ENCODE measurements around the gene PLCL1. TPM values are rescaled to one million over a fixed set of nuclear protein-coding genes. Genes with fewer than 3 reads are reported as not detected.

PLCL1 gene
- total RNA-seq, 2 donors from 2014 or later: 0.14 to 0.95 TPM

GRCh38 chr2:197920592-197921201 lies 116.3 kb downstream of the PLCL1 start:
- no peak overlapping the region for H3K27ac Mint-ChIP-seq
- DNase-seq (ENCODE audit: low spot score): no peak
- H3K4me1 Mint-ChIP-seq (ENCODE audit: low read depth in 2 of 2): no peaks in the 10 kb centered on the region
- ATAC-seq: no peak
- H3K36me3 Mint-ChIP-seq: no peaks in the 10 kb centered on the region
- H3K27me3 Mint-ChIP-seq: peaks cover 0 to 13% of the 10 kb centered on the region in 2 donors
- no peak overlapping the region for H3K4me3 Mint-ChIP-seq
- H3K9me3 Mint-ChIP-seq: no peaks in the 10 kb centered on the region

- no peaks in the 10 kb centered on the region for H3K27me3 Mint-ChIP-seq
- ATAC-seq: no peak
- H3K4me1 Mint-ChIP-seq (ENCODE audit: low read depth in 2 of 2): no peaks in the 10 kb centered on the region
- no peak overlapping the region for H3K27ac Mint-ChIP-seq
- no peaks in the 10 kb centered on the region for H3K36me3 Mint-ChIP-seq
- no peak for DNase-seq (ENCODE audit: low spot score)
- no peak overlapping the region for H3K4me3 Mint-ChIP-seq
- H3K9me3 Mint-ChIP-seq: no peaks in the 10 kb centered on the region
These were observed 120.1 kb downstream of the PLCL1 start for GRCh38 chr2:197924483-197924882.

DNA sequence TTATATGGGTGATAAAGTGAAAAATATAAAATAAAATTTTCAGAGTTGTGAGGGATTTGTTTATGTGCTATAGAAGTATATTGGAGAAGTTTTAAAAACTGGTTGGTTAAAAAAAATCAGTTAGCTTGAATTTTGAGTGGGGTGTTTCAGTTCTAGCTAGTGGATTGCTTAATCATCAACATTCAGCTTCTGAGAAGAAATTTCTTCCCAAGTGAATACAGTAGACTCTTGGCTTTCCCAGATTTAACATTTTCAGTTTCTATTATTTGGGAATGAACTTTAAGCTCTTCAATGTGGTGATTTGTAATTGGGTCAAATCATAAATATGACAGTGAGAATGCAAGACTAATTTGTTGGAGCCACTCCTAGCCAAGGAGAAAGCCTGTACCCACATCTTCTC lies 120.8 kb downstream of the PLCL1 start:
- ATAC-seq: no peak
- no peaks in the 10 kb centered on the region for H3K4me1 Mint-ChIP-seq (ENCODE audit: low read depth in 2 of 2)
- no peak overlapping the region for H3K27ac Mint-ChIP-seq
- no peaks in the 10 kb centered on the region for H3K27me3 Mint-ChIP-seq
- no peak overlapping the region for H3K4me3 Mint-ChIP-seq
- H3K36me3 Mint-ChIP-seq: no peaks in the 10 kb centered on the region
- no peak for DNase-seq (ENCODE audit: low spot score)
- H3K9me3 Mint-ChIP-seq: no peaks in the 10 kb centered on the region

DNA sequence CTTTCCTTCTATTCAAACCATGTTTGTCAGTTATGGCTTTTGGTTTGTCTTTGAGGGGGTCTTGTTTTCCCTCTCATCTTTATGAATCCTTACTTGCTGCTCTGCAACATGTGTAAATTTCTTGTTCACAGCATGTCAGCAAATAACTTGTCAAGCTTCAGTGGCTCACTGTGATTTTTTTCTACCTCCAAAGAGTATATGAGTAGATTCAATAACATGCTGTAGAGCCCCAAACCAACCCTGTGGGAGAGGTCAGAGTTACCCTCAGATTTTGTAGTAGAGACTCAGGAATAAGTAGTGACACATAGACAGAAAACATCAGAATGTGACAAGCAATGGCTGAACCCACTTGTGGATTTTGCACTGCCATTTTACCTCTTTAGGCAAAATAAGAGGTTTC lies 121.6 kb downstream of the PLCL1 start:
- ATAC-seq (no peak), DNase-seq (ENCODE audit: low spot score) (no peak)
- no peaks in the 10 kb centered on the region for H3K9me3 Mint-ChIP-seq
- no peaks in the 10 kb centered on the region for H3K4me1 Mint-ChIP-seq (ENCODE audit: low read depth in 2 of 2)
- H3K27ac Mint-ChIP-seq: no peak overlapping the region
- H3K36me3 Mint-ChIP-seq: no peaks in the 10 kb centered on the region
- H3K27me3 Mint-ChIP-seq: no peaks in the 10 kb centered on the region
- H3K4me3 Mint-ChIP-seq: no peak overlapping the region

DNA sequence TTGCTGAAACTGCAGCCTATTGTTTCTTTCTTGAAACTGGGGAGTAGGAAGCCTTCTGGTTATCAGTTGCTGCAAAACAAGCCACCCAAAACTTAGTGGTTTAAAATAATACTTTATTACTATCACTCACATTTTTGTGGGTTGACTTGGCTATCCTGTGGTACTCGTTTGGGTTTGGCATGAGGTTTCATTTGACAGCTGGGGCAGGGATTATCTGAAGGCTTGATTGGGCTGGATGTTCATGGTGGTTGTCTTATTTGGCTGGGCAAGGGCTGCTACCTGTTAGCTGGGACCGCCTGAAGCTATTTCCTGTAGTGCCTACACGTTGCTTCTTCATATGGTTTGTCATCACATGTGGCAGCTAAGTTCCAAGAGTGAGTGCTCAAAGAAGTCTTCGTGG lies 122.3 kb downstream of the PLCL1 start:
- Mint-ChIP-seq H3K9me3 (no peaks in the 10 kb centered on the region), H3K4me3 (no peak overlapping the region), H3K4me1 (ENCODE audit: low read depth in 2 of 2) (no peaks in the 10 kb centered on the region), H3K27ac (no peak overlapping the region), H3K27me3 (no peaks in the 10 kb centered on the region), H3K36me3 (no peaks in the 10 kb centered on the region)
- ATAC-seq (no peak), DNase-seq (ENCODE audit: low spot score) (no peak)

DNA sequence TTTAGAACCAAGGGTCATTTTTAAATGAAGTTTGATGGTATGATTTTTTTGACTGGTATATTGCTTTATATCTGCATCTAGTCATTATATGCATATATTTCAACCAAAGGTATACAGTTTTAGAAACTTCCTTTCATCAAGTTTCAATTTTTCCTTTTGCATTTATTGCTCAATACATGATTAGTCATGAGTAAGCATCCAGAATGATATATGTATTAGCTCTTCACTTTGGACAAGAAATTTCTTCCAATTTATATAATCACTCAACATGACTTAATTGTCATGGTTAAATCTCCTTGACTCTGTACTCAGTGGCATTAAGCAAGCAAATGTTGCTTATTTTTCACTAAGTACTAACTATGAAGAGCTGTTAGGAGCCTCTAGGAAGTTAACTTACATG lies 123.6 kb downstream of the PLCL1 start:
- Mint-ChIP-seq H3K27ac (no peak overlapping the region), H3K4me1 (ENCODE audit: low read depth in 2 of 2) (no peaks in the 10 kb centered on the region), H3K36me3 (no peaks in the 10 kb centered on the region), H3K4me3 (no peak overlapping the region), H3K9me3 (no peaks in the 10 kb centered on the region), H3K27me3 (no peaks in the 10 kb centered on the region)
- ATAC-seq (no peak), DNase-seq (ENCODE audit: low spot score) (no peak)

- H3K4me3 Mint-ChIP-seq: no peak overlapping the region
- no peaks in the 10 kb centered on the region for H3K9me3 Mint-ChIP-seq
- ATAC-seq (no peak), DNase-seq (ENCODE audit: low spot score) (no peak)
- no peaks in the 10 kb centered on the region for H3K36me3 Mint-ChIP-seq
- H3K27me3 Mint-ChIP-seq: no peaks in the 10 kb centered on the region
- no peaks in the 10 kb centered on the region for H3K4me1 Mint-ChIP-seq (ENCODE audit: low read depth in 2 of 2)
- H3K27ac Mint-ChIP-seq: no peak overlapping the region
These were observed 124.9 kb downstream of the PLCL1 start for GRCh38 chr2:197929008-197929885.

DNA sequence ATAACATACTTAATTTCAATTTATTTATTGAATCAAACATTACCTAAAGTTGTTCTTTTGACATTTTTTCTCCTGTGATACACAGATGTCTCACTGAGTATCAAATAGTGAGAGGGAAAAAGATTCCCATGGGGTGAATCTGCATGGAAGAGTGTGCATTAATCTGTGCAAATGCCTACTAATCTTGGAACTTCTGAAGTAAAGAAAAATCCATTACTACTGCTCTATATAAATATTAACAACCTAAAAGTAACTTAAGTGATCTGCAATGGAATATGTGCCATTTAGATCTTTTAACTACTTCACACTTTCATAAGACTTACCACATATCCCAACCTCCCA lies 125.5 kb downstream of the PLCL1 start:
- ATAC-seq: no peak
- Mint-ChIP-seq H3K27ac (no peak overlapping the region), H3K9me3 (no peaks in the 10 kb centered on the region), H3K4me3 (no peak overlapping the region), H3K36me3 (no peaks in the 10 kb centered on the region), H3K4me1 (ENCODE audit: low read depth in 2 of 2) (no peaks in the 10 kb centered on the region), H3K27me3 (no peaks in the 10 kb centered on the region)
- no peak for DNase-seq (ENCODE audit: low spot score)

DNA sequence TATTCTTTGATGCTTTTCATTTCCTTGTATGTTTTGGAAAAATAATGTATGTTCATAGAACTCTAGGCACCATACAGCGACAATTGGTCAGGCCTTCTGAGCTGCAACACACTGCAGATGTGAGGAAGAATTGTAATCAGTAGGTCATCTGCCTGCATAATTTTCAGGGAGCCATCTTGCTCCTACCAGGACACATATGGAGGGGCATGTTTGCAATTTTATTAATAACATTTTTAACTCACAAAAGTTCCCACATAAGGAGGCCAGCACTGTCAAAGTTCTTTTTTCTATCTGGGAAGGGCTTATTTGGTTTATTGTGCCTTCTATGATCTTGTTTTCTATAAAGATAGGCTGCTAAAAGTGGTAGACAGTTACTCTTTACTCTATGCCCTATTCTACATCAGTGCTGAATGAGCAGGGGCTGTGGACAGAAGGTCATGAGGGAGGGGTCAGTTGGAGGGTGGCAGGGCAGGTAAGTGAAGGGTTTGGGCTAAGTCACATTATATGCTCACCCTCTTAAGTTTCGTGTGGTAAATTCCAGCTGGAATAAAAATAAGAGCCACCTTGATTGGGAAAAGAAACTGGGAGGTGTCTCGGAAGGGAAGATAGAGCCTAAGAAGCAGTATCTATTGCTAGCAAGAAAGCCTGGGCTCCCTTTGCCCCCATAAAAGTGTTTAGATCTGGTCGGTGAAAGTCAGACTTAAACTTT lies 126.3 kb downstream of the PLCL1 start:
- Mint-ChIP-seq H3K27me3 (no peaks in the 10 kb centered on the region), H3K9me3 (no peaks in the 10 kb centered on the region), H3K27ac (no peak overlapping the region), H3K4me1 (ENCODE audit: low read depth in 2 of 2) (no peaks in the 10 kb centered on the region), H3K4me3 (no peak overlapping the region), H3K36me3 (no peaks in the 10 kb centered on the region)
- DNase-seq (ENCODE audit: low spot score) (no peak), ATAC-seq (no peak)

DNA sequence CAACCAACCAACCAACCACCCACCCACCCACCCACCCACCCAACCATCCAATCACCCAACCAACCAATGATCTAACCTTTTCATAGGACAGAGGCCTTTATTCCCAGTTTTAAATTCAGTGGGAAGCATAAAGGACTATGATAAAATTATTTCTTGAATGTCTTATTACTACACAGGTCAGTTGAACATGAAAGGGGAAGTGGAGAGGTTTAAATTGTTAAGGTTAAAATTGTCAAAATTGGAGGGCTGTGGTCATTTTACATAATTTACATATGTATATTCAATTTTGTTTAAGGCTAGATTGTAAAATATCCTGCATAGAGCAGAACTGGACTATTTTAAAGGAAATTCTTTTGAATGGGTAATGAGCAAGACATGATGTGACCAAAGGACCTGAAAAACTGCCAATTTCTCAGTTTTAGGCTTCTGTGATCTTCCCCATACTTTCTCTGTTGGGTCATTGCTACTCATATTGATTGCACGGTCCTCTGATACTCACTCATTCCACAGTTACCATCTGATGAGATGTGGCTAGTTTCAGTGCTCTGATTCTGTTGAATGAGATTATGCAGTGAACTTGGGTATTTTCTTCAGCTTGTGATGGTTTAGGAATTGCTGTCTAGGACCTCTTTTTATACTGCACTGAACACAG lies 127.4 kb downstream of the PLCL1 start:
- ATAC-seq (peak in 1 of 2 donors; percentile 52), DNase-seq (ENCODE audit: low spot score) (no peak)
- H3K36me3 Mint-ChIP-seq: no peaks in the 10 kb centered on the region
- H3K4me3 Mint-ChIP-seq: no peak overlapping the region
- H3K9me3 Mint-ChIP-seq: no peaks in the 10 kb centered on the region
- no peaks in the 10 kb centered on the region for H3K4me1 Mint-ChIP-seq (ENCODE audit: low read depth in 2 of 2)
- H3K27ac Mint-ChIP-seq: no peak overlapping the region
- H3K27me3 Mint-ChIP-seq: no peaks in the 10 kb centered on the region

- H3K4me3 Mint-ChIP-seq: no peak overlapping the region
- no peaks in the 10 kb centered on the region for H3K36me3 Mint-ChIP-seq
- H3K27me3 Mint-ChIP-seq: no peaks in the 10 kb centered on the region
- no peaks in the 10 kb centered on the region for H3K9me3 Mint-ChIP-seq
- ATAC-seq: no peak
- no peak overlapping the region for H3K27ac Mint-ChIP-seq
- DNase-seq (ENCODE audit: low spot score): no peak
- no peaks in the 10 kb centered on the region for H3K4me1 Mint-ChIP-seq (ENCODE audit: low read depth in 2 of 2)
These were observed 128.0 kb downstream of the PLCL1 start for GRCh38 chr2:197932374-197932773.

DNA sequence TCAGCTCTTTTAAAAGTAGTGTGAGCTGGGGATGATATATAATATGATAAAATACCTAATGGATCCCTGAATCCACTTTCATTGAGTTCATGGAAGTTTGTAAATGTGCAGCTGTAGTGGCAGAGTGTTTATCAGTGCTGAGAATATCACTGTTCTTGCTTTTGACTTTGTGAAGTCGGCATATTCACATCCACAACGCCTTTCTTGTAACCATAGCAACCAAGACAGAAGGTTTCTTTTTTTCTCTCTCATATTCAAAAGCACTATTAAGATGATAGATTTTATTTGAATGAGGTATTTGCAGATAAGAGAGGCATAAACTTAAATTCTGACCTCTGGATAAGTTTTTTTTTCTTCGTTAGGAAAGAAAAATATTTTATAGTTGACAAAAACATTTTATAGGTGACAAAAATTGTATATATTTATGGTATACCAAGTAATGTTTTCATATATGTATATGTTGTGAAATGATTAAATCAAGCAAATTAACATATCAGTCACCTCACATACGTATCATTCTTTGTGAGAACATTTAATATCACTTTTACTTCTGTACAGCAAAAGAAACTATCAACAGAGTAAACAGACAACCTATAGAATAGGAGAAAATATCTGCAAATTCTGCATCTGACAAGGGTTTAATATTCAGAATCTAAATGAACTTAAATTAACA lies 130.0 kb downstream of the PLCL1 start:
- ATAC-seq: no peak
- Mint-ChIP-seq H3K4me1 (ENCODE audit: low read depth in 2 of 2) (no peaks in the 10 kb centered on the region), H3K36me3 (no peaks in the 10 kb centered on the region), H3K27ac (peak overlapping the region in 1 of 2 donors; percentile 31), H3K4me3 (no peak overlapping the region), H3K27me3 (no peaks in the 10 kb centered on the region), H3K9me3 (no peaks in the 10 kb centered on the region)
- no peak for DNase-seq (ENCODE audit: low spot score)

DNA sequence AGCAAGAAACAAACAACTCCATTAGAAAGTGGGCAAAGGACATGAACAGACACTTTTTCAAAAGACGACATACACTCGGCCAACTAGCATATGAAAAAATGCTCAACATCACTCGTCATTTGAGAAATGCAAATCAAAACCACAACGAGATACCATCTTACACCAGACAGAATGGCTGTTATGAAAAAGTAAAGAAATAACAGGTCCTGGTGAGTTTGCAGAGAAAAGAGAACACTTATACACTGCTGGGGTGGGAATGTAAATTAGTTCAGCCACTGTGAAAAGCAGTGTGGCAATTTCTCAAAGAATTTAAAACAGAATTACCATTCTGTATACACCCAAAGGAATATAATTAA lies 130.5 kb downstream of the PLCL1 start:
- Mint-ChIP-seq H3K4me1 (ENCODE audit: low read depth in 2 of 2) (no peaks in the 10 kb centered on the region), H3K4me3 (no peak overlapping the region), H3K27me3 (no peaks in the 10 kb centered on the region), H3K9me3 (no peaks in the 10 kb centered on the region), H3K36me3 (no peaks in the 10 kb centered on the region), H3K27ac (peak overlapping the region in 1 of 2 donors; percentile 31)
- DNase-seq (ENCODE audit: low spot score) (no peak), ATAC-seq (no peak)

Data from natural killer cell treated with Interleukin-12 subunit alpha and Interleukin-12 subunit beta and Interleukin-15 and Interleukin-18, amount 100 ng/mL, for 72 hours (primary cell).